ENCODE measurements around the gene DNAJC4.

- no peak for TF ChIP-seq CTCF (conservative IDR thresholded peaks at IDR 0.05; ENCODE audit: low read length)
- no peak for TF ChIP-seq EZH2phosphoT487 (IDR thresholded peaks at IDR 0.05; ENCODE audit: borderline replicate concordance)
Measured at GRCh38 chr11:64267207-64267945, 37.0 kb downstream of the DNAJC4 start.
